ENCODE measurements around the gene SPAG17.

DNA sequence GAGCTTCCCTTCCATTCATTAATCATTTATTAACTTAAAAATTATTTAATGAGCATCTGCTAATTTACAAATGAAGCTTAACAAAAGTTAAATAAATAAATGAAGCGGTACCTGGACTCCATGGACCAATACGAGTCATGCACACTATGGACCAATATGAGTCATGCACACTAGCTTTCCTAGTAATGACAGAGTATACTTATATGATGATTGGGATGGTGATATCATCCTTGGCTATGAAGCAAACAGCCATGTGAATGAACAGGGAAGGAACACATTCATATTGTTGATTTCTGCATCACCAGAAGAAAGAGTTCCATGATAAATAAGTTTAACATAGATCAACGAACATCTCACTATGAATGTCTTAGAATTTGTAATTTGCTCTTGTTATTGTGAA, 109.9 kb downstream of the SPAG17 start:
- no peak for TF ChIP-seq POLR2AphosphoS5 (IDR thresholded peaks at IDR 0.05; ENCODE audit: low read depth)
- TF ChIP-seq, protein P1, sequence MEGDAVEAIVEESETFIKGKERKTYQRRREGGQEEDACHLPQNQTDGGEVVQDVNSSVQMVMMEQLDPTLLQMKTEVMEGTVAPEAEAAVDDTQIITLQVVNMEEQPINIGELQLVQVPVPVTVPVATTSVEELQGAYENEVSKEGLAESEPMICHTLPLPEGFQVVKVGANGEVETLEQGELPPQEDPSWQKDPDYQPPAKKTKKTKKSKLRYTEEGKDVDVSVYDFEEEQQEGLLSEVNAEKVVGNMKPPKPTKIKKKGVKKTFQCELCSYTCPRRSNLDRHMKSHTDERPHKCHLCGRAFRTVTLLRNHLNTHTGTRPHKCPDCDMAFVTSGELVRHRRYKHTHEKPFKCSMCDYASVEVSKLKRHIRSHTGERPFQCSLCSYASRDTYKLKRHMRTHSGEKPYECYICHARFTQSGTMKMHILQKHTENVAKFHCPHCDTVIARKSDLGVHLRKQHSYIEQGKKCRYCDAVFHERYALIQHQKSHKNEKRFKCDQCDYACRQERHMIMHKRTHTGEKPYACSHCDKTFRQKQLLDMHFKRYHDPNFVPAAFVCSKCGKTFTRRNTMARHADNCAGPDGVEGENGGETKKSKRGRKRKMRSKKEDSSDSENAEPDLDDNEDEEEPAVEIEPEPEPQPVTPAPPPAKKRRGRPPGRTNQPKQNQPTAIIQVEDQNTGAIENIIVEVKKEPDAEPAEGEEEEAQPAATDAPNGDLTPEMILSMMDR (conservative IDR thresholded peaks at IDR 0.05; ENCODE audit: low read depth in 2 of 2), result no peak
- TF ChIP-seq, protein P2, sequence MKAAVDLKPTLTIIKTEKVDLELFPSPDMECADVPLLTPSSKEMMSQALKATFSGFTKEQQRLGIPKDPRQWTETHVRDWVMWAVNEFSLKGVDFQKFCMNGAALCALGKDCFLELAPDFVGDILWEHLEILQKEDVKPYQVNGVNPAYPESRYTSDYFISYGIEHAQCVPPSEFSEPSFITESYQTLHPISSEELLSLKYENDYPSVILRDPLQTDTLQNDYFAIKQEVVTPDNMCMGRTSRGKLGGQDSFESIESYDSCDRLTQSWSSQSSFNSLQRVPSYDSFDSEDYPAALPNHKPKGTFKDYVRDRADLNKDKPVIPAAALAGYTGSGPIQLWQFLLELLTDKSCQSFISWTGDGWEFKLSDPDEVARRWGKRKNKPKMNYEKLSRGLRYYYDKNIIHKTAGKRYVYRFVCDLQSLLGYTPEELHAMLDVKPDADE (IDR thresholded peaks at IDR 0.05), result no peak
- TF ChIP-seq EZH2phosphoT487 (IDR thresholded peaks at IDR 0.05; ENCODE audit: unreplicated experiment), result no peak
- TF ChIP-seq, protein P3, sequence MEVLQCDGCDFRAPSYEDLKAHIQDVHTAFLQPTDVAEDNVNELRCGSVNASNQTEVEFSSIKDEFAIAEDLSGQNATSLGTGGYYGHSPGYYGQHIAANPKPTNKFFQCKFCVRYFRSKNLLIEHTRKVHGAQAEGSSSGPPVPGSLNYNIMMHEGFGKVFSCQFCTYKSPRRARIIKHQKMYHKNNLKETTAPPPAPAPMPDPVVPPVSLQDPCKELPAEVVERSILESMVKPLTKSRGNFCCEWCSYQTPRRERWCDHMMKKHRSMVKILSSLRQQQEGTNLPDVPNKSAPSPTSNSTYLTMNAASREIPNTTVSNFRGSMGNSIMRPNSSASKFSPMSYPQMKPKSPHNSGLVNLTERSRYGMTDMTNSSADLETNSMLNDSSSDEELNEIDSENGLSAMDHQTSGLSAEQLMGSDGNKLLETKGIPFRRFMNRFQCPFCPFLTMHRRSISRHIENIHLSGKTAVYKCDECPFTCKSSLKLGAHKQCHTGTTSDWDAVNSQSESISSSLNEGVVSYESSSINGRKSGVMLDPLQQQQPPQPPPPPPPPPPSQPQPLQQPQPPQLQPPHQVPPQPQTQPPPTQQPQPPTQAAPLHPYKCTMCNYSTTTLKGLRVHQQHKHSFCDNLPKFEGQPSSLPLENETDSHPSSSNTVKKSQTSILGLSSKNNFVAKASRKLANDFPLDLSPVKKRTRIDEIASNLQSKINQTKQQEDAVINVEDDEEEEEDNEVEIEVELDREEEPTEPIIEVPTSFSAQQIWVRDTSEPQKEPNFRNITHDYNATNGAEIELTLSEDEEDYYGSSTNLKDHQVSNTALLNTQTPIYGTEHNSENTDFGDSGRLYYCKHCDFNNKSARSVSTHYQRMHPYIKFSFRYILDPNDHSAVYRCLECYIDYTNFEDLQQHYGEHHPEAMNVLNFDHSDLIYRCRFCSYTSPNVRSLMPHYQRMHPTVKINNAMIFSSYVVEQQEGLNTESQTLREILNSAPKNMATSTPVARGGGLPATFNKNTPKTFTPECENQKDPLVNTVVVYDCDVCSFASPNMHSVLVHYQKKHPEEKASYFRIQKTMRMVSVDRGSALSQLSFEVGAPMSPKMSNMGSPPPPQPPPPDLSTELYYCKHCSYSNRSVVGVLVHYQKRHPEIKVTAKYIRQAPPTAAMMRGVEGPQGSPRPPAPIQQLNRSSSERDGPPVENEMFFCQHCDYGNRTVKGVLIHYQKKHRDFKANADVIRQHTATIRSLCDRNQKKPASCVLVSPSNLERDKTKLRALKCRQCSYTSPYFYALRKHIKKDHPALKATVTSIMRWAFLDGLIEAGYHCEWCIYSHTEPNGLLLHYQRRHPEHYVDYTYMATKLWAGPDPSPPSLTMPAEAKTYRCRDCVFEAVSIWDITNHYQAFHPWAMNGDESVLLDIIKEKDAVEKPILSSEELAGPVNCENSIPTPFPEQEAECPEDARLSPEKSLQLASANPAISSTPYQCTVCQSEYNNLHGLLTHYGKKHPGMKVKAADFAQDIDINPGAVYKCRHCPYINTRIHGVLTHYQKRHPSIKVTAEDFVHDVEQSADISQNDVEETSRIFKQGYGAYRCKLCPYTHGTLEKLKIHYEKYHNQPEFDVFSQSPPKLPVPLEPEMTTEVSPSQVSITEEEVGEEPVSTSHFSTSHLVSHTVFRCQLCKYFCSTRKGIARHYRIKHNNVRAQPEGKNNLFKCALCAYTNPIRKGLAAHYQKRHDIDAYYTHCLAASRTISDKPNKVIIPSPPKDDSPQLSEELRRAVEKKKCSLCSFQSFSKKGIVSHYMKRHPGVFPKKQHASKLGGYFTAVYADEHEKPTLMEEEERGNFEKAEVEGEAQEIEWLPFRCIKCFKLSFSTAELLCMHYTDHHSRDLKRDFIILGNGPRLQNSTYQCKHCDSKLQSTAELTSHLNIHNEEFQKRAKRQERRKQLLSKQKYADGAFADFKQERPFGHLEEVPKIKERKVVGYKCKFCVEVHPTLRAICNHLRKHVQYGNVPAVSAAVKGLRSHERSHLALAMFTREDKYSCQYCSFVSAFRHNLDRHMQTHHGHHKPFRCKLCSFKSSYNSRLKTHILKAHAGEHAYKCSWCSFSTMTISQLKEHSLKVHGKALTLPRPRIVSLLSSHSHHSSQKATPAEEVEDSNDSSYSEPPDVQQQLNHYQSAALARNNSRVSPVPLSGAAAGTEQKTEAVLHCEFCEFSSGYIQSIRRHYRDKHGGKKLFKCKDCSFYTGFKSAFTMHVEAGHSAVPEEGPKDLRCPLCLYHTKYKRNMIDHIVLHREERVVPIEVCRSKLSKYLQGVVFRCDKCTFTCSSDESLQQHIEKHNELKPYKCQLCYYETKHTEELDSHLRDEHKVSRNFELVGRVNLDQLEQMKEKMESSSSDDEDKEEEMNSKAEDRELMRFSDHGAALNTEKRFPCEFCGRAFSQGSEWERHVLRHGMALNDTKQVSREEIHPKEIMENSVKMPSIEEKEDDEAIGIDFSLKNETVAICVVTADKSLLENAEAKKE (CRISPR knock-in tag; IDR thresholded peaks at IDR 0.05), result no peak
- TF ChIP-seq, protein P4, sequence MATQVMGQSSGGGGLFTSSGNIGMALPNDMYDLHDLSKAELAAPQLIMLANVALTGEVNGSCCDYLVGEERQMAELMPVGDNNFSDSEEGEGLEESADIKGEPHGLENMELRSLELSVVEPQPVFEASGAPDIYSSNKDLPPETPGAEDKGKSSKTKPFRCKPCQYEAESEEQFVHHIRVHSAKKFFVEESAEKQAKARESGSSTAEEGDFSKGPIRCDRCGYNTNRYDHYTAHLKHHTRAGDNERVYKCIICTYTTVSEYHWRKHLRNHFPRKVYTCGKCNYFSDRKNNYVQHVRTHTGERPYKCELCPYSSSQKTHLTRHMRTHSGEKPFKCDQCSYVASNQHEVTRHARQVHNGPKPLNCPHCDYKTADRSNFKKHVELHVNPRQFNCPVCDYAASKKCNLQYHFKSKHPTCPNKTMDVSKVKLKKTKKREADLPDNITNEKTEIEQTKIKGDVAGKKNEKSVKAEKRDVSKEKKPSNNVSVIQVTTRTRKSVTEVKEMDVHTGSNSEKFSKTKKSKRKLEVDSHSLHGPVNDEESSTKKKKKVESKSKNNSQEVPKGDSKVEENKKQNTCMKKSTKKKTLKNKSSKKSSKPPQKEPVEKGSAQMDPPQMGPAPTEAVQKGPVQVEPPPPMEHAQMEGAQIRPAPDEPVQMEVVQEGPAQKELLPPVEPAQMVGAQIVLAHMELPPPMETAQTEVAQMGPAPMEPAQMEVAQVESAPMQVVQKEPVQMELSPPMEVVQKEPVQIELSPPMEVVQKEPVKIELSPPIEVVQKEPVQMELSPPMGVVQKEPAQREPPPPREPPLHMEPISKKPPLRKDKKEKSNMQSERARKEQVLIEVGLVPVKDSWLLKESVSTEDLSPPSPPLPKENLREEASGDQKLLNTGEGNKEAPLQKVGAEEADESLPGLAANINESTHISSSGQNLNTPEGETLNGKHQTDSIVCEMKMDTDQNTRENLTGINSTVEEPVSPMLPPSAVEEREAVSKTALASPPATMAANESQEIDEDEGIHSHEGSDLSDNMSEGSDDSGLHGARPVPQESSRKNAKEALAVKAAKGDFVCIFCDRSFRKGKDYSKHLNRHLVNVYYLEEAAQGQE (IDR thresholded peaks at IDR 0.05; ENCODE audit: unreplicated experiment), result no peak
- TF ChIP-seq EZH2 (IDR thresholded peaks at IDR 0.05; ENCODE audit: low read depth, unreplicated experiment), result no peak
